ENCODE measurements around the gene MPV17.
"Not testable (repeated sequence)": the region's sequence is repeated elsewhere in the genome, so short reads cannot be mapped to it uniquely, and the experiment has no call there.

Gene MPV17

GRCh38 chr2:27322766-27323595, at the start of gene MPV17:
MPV17 (minus strand) TSS chr2:27323097; CDS start chr2:27322517, 580 bp downstream.
- DNase-seq = peak; percentile 94

GRCh38 chr2:27370816-27371620, 48.1 kb upstream of the MPV17 start:
- no peak for DNase-seq

GRCh38 chr2:27370026-27370815, 47.3 kb upstream of the MPV17 start, which contains the start of the genes EIF2B4 and SNX17:
EIF2B4 (minus strand) TSS chr2:27370338; CDS start chr2:27370314, 24 bp downstream.
SNX17 (plus strand) TSS chr2:27370616; CDS start chr2:27370744, 128 bp downstream.
- peak; percentile 100 for DNase-seq

GRCh38 chr2:27369471-27370025, 46.7 kb upstream of the MPV17 start:
- DNase-seq = no peak

GRCh38 chr2:27363933-27364332, 41.0 kb upstream of the MPV17 start:
- no peak for DNase-seq

- DNase-seq = no peak
Observed at GRCh38 chr2:27362678-27363420, 40.0 kb upstream of the MPV17 start.

GRCh38 chr2:27356382-27357181, 33.7 kb upstream of the MPV17 start, which contains the start of gene GTF3C2:
GTF3C2 (minus strand) TSS chr2:27356764; CDS start chr2:27343554, 13,210 bp downstream.
- peak; percentile 95 for DNase-seq

GRCh38 chr2:27356056-27356381, 33.1 kb upstream of the MPV17 start:
- no peak for DNase-seq

GRCh38 chr2:27354597-27354927, 31.7 kb upstream of the MPV17 start:
- DNase-seq = no peak

GRCh38 chr2:27353762-27354596, 31.1 kb upstream of the MPV17 start:
- no peak for DNase-seq

- not testable (repeated sequence) for DNase-seq
Observed at GRCh38 chr2:27353386-27353761, 30.5 kb upstream of the MPV17 start.

GRCh38 chr2:27351802-27352598, 29.1 kb upstream of the MPV17 start:
- DNase-seq = no peak

- no peak for DNase-seq
Observed at GRCh38 chr2:27350106-27350693, 27.3 kb upstream of the MPV17 start.

- DNase-seq = no peak
Observed at GRCh38 chr2:27347641-27348040, 24.7 kb upstream of the MPV17 start.

GRCh38 chr2:27336173-27336572, 13.3 kb upstream of the MPV17 start:
- no peak for DNase-seq

GRCh38 chr2:27335311-27335710, 12.4 kb upstream of the MPV17 start:
- no peak for DNase-seq

- DNase-seq = no peak
Observed at GRCh38 chr2:27324720-27325119, 1.8 kb upstream of the MPV17 start.

GRCh38 chr2:27323596-27324285, 844 bp upstream of the MPV17 start:
- DNase-seq = peak; percentile 52

All from right forelimb (tissue), 1 donor.